ENCODE results near the gene MAFB. TPM values are rescaled to one million over a fixed set of nuclear protein-coding genes. Genes with fewer than 3 reads are reported as not detected.

MAFB gene
- polyA plus RNA-seq, 1 of the 3 experiments (the other 2 are of a cell fraction) = 0.08 TPM

DNA sequence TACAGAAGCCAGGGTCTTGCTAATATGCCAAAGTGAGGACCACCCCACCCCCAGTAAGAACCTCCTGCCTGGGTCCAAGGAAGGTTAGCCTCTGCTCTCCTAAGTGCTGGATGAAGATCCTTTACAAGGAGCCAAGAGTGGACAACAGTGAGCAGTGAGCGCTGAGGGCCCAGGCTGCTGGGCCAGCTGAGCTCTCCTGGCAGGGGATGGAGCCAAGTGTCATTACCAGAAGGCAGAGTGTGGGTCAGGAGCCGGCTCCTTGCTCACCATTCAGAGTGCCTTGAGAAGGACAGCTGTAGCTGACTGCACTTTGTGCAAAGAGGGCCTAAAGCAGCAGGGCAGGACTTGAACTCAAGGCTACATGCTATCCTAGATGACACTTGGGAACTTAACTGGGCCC is 16.9 kb downstream of the MAFB start:
- Histone ChIP-seq H3K9me2 (no peaks in the 10 kb centered on the region), H3K4me3 (ENCODE audit: low read depth in 2 of 2, low read length in 1 of 2) (no peak overlapping the region), H3K79me2 (ENCODE audit: insufficient read depth) (no peaks in the 10 kb centered on the region), H3K9me3 (no peaks in the 10 kb centered on the region), H3K27me3 (ENCODE audit: insufficient read depth) (peaks cover 22% of the 10 kb centered on the region; the same call in 1 of the 2 replicates), H4K20me1 (ENCODE audit: insufficient read depth) (no peaks in the 10 kb centered on the region), H3K4me1 (ENCODE audit: control insufficient read depth in 1 of 2, insufficient read depth in 2 of 2, low read depth in 1 of 2, low read length in 1 of 2) (peaks cover 0 to 14% of the 10 kb centered on the region in 2 experiments; a peak in 1 of 4 replicates), H2AFZ (ENCODE audit: low read depth) (no peak overlapping the region), H3K9ac (no peak overlapping the region), H3F3A (replicated peaks; ENCODE audit: insufficient read depth) (no peaks in the 10 kb centered on the region), H3K4me2 (no peak overlapping the region), H3K36me3 (replicated peaks in 1 of 2; ENCODE audit: control insufficient read depth in 1 of 2, insufficient read depth in 2 of 2, low read length in 1 of 2) (no peaks in the 10 kb centered on the region), H3K27ac (ENCODE audit: low read depth in 2 of 2, low read length in 1 of 2) (no peak overlapping the region)
- POLR2A ChIA-PET = interaction anchor here (1.5 kb wide), 1 partner anchor 9 kb away, joined by 3 read pairs; no protein-coding TSS in a partner anchor
- TF ChIP-seq, protein P1, sequence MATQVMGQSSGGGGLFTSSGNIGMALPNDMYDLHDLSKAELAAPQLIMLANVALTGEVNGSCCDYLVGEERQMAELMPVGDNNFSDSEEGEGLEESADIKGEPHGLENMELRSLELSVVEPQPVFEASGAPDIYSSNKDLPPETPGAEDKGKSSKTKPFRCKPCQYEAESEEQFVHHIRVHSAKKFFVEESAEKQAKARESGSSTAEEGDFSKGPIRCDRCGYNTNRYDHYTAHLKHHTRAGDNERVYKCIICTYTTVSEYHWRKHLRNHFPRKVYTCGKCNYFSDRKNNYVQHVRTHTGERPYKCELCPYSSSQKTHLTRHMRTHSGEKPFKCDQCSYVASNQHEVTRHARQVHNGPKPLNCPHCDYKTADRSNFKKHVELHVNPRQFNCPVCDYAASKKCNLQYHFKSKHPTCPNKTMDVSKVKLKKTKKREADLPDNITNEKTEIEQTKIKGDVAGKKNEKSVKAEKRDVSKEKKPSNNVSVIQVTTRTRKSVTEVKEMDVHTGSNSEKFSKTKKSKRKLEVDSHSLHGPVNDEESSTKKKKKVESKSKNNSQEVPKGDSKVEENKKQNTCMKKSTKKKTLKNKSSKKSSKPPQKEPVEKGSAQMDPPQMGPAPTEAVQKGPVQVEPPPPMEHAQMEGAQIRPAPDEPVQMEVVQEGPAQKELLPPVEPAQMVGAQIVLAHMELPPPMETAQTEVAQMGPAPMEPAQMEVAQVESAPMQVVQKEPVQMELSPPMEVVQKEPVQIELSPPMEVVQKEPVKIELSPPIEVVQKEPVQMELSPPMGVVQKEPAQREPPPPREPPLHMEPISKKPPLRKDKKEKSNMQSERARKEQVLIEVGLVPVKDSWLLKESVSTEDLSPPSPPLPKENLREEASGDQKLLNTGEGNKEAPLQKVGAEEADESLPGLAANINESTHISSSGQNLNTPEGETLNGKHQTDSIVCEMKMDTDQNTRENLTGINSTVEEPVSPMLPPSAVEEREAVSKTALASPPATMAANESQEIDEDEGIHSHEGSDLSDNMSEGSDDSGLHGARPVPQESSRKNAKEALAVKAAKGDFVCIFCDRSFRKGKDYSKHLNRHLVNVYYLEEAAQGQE (IDR thresholded peaks at IDR 0.05; ENCODE audit: low read depth, low read length) = no peak
- TF ChIP-seq YY1 (IDR thresholded peaks at IDR 0.05; ENCODE audit: low read depth) (no peak), FOXM1 (IDR thresholded peaks at IDR 0.05; ENCODE audit: low read depth) (no peak), RCOR1 (IDR thresholded peaks at IDR 0.05; ENCODE audit: low read length) (no peak), MXI1 (IDR thresholded peaks at IDR 0.05; ENCODE audit: low read depth, low read length) (no peak)
- TF ChIP-seq, protein P2, sequence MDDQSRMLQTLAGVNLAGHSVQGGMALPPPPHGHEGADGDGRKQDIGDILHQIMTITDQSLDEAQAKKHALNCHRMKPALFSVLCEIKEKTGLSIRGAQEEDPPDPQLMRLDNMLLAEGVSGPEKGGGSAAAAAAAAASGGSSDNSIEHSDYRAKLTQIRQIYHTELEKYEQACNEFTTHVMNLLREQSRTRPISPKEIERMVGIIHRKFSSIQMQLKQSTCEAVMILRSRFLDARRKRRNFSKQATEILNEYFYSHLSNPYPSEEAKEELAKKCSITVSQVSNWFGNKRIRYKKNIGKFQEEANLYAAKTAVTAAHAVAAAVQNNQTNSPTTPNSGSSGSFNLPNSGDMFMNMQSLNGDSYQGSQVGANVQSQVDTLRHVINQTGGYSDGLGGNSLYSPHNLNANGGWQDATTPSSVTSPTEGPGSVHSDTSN (IDR thresholded peaks at IDR 0.05) = no peak
- WGBS (ENCODE audit: low lambda C conversion rate) = 50% methylated on average over 1 of the region's 2 CpGs
- CTCF ChIA-PET = interaction anchor here (1.1 kb wide), 2 partner anchors 18 to 291 kb away, joined by 3 read pairs; no protein-coding TSS in a partner anchor
- no peak for DNase-seq

DNA sequence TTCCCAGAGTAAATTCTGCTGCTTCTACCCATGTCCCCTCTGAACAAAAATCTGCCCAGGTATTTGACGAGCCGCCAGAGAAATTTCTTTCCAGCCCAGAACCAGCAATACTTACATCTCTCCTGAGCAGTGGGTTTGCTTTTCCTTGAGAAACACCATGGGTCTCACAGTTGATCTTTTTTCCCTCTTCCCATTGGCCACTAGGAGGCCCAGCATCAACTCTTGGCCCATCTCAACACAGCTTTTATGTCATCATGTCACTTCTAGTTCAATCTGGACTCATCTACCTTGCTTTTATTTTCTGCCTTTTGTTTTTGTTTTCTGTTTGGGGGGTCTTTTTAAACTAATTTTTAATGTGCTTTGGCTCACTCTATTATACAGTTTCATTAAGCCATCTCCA is 18.8 kb downstream of the MAFB start:
- Histone ChIP-seq H3K79me2 (ENCODE audit: insufficient read depth) (no peaks in the 10 kb centered on the region), H3K9ac (no peak overlapping the region), H3K9me2 (no peaks in the 10 kb centered on the region), H2AFZ (ENCODE audit: low read depth) (no peak overlapping the region), H3K36me3 (replicated peaks in 1 of 2; ENCODE audit: control insufficient read depth in 1 of 2, insufficient read depth in 2 of 2, low read length in 1 of 2) (no peaks in the 10 kb centered on the region), H3K9me3 (no peaks in the 10 kb centered on the region), H4K20me1 (ENCODE audit: insufficient read depth) (no peaks in the 10 kb centered on the region), H3F3A (replicated peaks; ENCODE audit: insufficient read depth) (no peaks in the 10 kb centered on the region), H3K27me3 (ENCODE audit: insufficient read depth) (peaks cover 15% of the 10 kb centered on the region; the same call in 1 of the 2 replicates), H3K27ac (ENCODE audit: low read depth in 2 of 2, low read length in 1 of 2) (no peak overlapping the region), H3K4me3 (ENCODE audit: low read depth in 2 of 2, low read length in 1 of 2) (no peak overlapping the region), H3K4me2 (no peak overlapping the region), H3K4me1 (ENCODE audit: control insufficient read depth in 1 of 2, insufficient read depth in 2 of 2, low read depth in 1 of 2, low read length in 1 of 2) (peaks cover 0 to 14% of the 10 kb centered on the region in 2 experiments; a peak in 1 of 4 replicates)
- no peak for DNase-seq
- TF ChIP-seq, protein P3, sequence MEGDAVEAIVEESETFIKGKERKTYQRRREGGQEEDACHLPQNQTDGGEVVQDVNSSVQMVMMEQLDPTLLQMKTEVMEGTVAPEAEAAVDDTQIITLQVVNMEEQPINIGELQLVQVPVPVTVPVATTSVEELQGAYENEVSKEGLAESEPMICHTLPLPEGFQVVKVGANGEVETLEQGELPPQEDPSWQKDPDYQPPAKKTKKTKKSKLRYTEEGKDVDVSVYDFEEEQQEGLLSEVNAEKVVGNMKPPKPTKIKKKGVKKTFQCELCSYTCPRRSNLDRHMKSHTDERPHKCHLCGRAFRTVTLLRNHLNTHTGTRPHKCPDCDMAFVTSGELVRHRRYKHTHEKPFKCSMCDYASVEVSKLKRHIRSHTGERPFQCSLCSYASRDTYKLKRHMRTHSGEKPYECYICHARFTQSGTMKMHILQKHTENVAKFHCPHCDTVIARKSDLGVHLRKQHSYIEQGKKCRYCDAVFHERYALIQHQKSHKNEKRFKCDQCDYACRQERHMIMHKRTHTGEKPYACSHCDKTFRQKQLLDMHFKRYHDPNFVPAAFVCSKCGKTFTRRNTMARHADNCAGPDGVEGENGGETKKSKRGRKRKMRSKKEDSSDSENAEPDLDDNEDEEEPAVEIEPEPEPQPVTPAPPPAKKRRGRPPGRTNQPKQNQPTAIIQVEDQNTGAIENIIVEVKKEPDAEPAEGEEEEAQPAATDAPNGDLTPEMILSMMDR (IDR thresholded peaks at IDR 0.05) = peak; percentile 13; the same call in 1 of the 2 replicates
- no peak for TF ChIP-seq USF2 (IDR thresholded peaks at IDR 0.05; ENCODE audit: borderline replicate concordance, low read depth, low read length)
- WGBS (ENCODE audit: low lambda C conversion rate) = 93% methylated on average over 2 of the region's 2 CpGs
- ChIA-PET POLR2A (interaction anchor here (1.0 kb wide), 1 partner anchor 19 kb away, joined by 3 read pairs; the partner anchor contains the start of gene MAFB), CTCF (interaction anchor here (0.9 to 2.1 kb wide), 3 partner anchors 12 to 276 kb away, joined by 3 to 5 read pairs (median 3); no protein-coding TSS in a partner anchor)
